HG02798 (cell line): ENCODE data around the gene TMEM222.

ENCODE experiments used
- ATAC-seq: cut with Tn5 transposase; IDR thresholded peaks from one replicate; pipeline ENCODE4 v1.9.1; 2021; ENCODE audit warnings: mild to moderate bottlenecking; ENCODE audit not compliant: unreplicated experiment, poor library complexity

The TMEM222 gene

DNA sequence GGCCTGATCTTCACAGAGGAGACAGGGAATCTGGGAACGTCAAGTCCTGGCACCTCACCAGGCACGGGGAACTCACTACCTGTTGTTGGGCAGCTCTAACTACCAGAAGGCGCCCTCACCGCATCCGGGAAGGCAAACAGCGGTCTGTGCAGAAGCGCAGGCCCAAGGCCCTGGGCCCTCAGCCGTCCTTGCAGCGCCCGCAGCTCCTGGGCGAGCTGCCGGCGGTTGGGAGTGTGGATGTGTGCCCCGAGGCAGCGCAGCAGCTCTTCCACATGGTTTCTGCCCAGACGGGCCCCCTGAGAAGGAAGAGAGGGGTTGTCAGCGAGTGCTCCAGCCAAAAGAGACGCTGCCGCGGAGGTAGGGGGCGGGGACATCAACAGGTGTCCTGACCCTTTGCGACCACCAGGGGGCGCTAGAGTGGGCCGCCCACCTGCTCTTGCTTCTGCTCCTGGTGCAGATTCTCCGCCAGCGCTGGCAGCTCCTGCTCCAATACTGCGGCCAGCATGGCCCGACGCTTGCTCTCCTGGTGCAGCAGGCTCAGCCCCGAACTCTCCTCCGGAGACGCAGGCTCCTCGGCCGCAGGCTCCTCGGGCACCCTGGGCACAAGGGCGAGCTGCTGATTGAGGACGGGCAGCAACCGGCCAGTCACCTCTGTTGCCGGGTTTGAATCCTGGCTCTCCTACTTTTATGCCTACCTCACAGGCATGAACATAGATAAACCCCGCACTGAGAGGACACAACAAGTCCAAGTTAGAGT is 35.5 kb downstream of the TMEM222 start:
- peak; percentile 47 for ATAC-seq

GRCh38 chr1:27358038-27358927 is 36.3 kb downstream of the TMEM222 start:
- no peak for ATAC-seq

DNA sequence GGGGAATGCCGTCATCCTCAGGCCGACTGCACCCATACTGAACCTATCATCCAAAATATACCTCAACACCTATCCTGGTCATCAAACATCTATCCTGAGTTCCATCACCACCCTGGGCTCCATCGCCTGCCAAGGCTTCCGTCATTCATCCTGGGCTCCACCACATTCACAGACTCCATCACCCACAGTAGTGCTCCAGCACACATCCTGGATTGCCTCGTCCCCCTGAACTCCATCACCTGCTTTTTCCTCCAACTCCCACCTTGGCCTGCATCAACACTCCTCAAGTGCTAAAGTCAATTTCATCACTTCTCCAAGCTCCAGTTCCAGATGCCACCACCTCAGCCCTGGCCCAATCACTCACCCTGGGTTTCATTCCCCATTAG is 37.0 kb downstream of the TMEM222 start:
- no peak for ATAC-seq

GRCh38 chr1:27359822-27360158 is 37.8 kb downstream of the TMEM222 start:
- no peak for ATAC-seq

DNA sequence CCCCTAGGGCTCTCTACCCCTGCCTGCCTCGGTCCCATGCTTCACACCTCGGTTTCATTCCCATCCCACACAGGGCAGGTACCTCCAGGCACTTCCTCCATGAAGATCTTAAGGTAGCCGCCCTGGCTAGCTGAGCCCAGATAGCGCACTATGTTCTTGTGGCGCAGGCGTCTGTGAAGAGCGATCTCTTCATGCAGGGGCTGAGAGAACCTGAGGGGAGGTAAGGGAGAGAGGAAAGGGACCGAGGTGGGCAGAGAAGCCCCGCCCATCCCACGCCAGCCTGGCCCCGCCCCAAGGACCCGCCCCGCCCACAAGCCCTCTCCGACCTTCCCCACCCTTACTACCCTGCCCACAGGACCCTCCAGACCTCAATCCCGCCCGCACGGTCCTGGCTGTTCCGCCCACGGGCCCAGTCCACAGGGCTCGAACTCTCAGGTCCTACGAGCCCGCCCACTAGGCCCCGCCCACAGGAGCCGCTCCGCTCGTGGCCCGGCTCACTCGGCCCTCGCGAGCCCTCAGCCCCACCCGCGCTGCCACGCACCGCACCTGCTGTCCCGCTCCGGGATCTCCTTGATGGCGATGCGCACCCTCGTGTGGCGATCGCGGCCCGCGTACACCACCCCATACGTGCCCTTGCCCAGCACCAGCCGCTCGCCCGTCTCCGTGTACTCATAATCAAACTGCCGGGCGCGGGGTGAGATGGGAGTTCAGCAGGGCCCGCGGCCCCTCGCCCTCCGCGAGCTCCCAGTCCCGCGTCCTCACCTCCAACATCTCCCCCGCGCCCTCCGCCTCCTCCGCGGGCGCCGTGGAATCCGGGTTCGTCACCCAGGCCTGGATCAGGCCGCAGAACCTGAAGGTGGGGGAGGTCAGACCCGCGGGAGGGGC is 38.4 kb downstream of the TMEM222 start:
- peak; percentile 31 for ATAC-seq

- ATAC-seq: no peak
Measured at GRCh38 chr1:27361044-27361402, 39.1 kb downstream of the TMEM222 start.

GRCh38 chr1:27361553-27361952 is 39.6 kb downstream of the TMEM222 start:
- no peak for ATAC-seq

GRCh38 chr1:27363766-27364695 is 42.1 kb downstream of the TMEM222 start:
- ATAC-seq: no peak

DNA sequence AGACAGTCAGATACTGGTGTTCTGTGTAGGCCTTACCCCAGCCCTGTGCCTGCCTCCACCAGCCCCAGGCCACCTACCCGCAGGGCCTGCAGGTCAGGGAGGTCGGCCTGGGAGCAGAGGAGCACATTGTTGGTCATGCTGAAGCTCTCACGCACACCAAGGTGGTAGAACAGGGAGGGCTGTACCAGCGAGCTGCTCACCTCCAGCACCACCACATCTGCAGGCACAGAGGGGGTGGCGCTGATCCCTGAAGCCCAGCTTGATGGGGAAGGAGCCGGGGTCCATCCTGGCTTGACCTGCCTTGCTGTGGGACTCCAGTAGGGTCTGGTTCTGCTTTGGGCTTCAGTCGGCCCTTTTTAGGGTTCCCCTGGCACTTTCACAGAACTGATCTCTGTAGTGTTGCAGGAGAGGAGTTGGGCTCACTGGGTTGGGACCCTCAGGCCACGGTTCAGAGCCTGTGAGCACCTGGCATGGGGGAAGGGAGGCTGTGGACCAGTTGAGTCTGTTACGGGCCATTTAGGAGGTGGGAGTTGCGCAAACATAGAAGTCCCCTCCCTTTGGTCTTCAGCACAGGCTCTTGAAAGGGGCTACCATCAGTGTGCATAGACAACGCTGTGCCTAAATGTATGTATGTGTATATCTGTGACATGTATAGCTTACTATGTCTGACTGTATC is 42.9 kb downstream of the TMEM222 start:
- ATAC-seq: no peak

- ATAC-seq: peak; percentile 31
Measured at GRCh38 chr1:27365372-27366112, 43.6 kb downstream of the TMEM222 start.

DNA sequence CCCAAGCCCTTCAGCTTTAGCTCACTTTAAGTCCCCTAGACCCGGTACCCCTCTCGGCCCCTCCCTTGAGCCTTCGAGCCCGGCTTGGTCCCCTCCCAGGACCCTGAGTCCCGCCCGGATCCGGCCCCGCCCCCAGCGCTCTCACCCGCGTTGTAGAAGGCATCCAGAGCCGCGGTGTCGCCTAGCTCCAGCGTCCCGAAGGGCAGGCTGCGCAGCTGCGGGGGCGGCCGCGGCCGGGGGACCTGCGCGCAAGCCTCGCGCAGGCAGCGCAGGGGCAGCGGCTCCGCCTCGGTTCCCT is 44.1 kb downstream of the TMEM222 start:
- peak; percentile 42 for ATAC-seq

- peak; percentile 47 for ATAC-seq
Measured at GRCh38 chr1:27366411-27367159, 44.6 kb downstream of the TMEM222 start, which contains the start of gene MAP3K6. TSS of gene MAP3K6 (minus strand) at chr1:27366961. CDS start at chr1:27366597, 364 bp downstream.

DNA sequence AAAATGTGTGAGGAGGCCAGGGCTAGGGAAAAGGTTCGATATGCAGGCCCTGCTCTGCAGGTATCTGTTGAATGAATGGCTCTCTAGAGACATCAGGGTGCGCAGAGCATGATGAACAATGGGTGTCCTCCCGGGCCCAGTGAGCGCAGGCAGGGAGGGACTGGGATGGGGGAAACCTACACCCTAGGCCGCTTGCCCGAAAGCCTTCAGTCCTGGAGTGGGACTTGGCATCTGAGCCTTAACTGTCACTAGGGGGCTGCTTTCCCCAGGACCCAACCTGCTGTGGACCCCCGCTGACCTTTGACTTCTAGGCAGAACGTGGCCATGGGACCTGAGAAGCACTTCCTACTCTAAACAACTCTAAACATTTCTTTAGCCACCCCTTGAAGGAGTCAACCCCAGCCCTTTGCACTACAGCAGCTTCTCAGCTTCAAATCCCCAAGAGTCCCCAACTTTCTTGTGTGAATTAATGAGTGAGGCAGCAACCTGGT is 45.2 kb downstream of the TMEM222 start:
- no peak for ATAC-seq

DNA sequence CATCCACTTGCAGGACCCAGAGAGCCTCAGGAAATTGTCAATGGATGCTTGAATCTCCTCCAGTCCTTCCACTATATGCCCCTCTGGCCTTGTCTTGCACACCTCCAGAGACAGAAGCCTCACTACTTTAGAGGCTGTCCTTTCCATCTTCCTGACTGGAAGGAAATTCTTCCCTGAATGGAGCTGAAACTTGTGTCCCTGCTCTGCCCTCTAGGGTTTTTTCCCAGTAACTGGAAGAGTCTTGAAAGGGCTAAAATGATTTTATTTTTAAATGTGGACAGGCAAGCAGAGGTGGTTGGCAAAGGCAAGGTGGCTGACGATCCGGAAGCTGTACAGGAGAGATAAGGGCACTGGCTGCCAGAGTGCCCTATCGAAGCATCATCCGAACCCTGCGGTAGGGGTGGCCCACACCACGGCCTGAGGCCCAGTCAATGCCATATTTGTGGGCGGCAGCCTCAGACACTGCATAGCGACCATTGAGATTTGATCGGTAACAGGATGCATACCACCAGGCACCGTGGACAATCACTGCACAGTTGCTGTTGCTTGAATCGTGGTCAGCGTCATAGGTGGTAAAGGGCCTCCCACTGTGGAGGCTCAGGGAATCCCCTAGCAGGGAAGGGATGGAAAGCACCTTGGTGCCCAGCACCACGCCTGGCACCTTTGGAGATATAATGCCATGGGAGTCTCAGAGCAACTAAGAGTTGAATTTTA is 47.1 kb downstream of the TMEM222 start:
- no peak for ATAC-seq

- no peak for ATAC-seq
Measured at GRCh38 chr1:27372022-27372807, 50.3 kb downstream of the TMEM222 start.
